ENCODE results near the gene MCAM. TPM values are rescaled to one million over a fixed set of nuclear protein-coding genes. Genes with fewer than 3 reads are reported as not detected.

Gene MCAM
- total RNA-seq, 2 donors from 2014 or later: 356 to 509 TPM

DNA sequence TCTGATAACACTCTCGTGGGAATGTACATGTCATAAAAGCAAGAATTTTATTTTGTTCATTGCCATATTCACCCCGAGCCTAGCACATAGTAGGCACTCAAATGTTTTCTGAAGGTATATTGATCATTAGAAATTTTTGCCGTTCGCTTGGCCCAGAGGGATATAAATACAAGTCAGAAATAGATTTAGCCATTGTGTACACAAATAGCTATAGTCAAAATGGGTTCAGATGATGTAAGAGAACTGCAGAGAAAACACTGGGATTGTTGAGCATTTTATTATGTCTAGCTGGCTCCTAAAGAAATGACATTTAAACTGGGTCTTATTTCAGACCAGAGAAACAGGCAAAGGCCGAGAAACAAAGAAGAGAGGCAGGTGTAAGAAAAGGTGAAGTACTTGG is 49.3 kb downstream of the MCAM start:
- Histone ChIP-seq H3K27ac (no peak overlapping the region), H3K9me3 (no peaks in the 10 kb centered on the region), H3K4me3 (no peak overlapping the region), H3K27me3 (no peaks in the 10 kb centered on the region), H3K36me3 (peaks cover 5% of the 10 kb centered on the region), H3K4me1 (peaks cover 0 to 17% of the 10 kb centered on the region in 2 donors)
- no peak for TF ChIP-seq CTCF (IDR thresholded peaks at IDR 0.05)
- DNase-seq (ENCODE audit: low spot score): no peak

- Histone ChIP-seq H3K4me1 (peaks cover 0 to 24% of the 10 kb centered on the region in 2 donors), H3K36me3 (no peaks in the 10 kb centered on the region), H3K27ac (no peak overlapping the region), H3K9me3 (no peaks in the 10 kb centered on the region), H3K27me3 (no peaks in the 10 kb centered on the region), H3K4me3 (no peak overlapping the region)
- no peak for TF ChIP-seq CTCF (IDR thresholded peaks at IDR 0.05)
- no peak for DNase-seq (ENCODE audit: low spot score)
Measured at GRCh38 chr11:119266517-119267255, 50.2 kb downstream of the MCAM start.

DNA sequence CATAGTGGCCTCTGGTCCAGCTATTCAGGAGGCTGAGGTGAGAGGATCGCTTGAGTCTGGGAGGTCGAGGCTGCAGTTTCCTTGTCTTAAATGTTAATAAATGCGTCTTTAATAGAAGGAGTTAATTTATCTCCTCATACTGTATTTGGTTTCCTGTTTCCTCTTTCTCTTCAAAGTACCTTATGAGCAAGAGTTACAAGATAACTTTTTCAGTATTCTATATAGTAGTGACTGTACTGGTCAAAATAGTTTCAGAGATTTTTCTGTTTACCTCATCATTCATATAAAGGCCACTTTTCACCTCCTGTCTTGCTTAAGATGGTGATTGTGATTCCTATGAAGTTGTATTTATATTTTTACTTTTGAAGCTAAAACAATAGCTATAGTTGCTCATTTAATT is 50.9 kb downstream of the MCAM start:
- no peak for TF ChIP-seq CTCF (IDR thresholded peaks at IDR 0.05)
- peaks cover 0 to 24% of the 10 kb centered on the region in 2 donors for H3K4me1 ChIP-seq
- H3K27ac ChIP-seq: no peak overlapping the region
- no peak overlapping the region for H3K4me3 ChIP-seq
- no peak for DNase-seq (ENCODE audit: low spot score)
- H3K27me3 ChIP-seq: no peaks in the 10 kb centered on the region
- no peaks in the 10 kb centered on the region for H3K36me3 ChIP-seq
- H3K9me3 ChIP-seq: no peaks in the 10 kb centered on the region

DNA sequence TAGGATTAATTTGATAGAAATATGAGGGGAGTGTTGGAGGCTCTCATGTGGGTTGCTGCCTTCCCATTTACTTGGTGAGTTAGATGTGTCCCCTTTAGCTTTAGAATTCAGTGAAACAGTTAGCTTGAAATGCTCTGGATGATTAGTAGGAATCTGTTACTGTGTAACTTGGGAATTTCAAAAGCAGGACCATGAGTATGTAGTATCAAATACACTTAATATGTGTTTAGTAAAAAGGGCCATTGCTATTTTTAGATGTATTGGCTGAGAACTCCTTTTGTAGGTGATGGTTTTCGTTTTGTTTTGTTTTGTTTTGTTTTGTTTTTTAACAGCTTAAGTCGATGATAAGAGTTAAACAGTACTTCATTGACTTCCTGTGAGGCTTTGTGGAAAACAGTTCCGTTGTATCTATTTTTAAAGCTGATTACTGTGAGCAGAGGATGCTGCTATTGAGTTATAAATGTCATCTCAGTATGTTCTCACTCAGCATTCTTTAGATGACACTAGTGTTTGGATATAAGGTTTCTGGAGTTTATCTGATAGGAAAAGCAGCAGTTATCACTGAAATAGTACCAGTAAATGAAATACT is 53.5 kb downstream of the MCAM start:
- DNase-seq (ENCODE audit: low spot score): no peak
- Histone ChIP-seq H3K4me1 (peaks cover 0 to 24% of the 10 kb centered on the region in 2 donors), H3K27me3 (no peaks in the 10 kb centered on the region), H3K9me3 (no peaks in the 10 kb centered on the region), H3K27ac (peak overlapping the region; percentile 58 to 72), H3K4me3 (no peak overlapping the region), H3K36me3 (no peaks in the 10 kb centered on the region)
- TF ChIP-seq CTCF (IDR thresholded peaks at IDR 0.05): no peak

GRCh38 chr11:119262668-119263351 is 54.1 kb downstream of the MCAM start:
- DNase-seq (ENCODE audit: low spot score): no peak
- Histone ChIP-seq H3K9me3 (no peaks in the 10 kb centered on the region), H3K4me1 (peaks cover 0 to 24% of the 10 kb centered on the region in 2 donors), H3K4me3 (no peak overlapping the region), H3K27ac (peak overlapping the region; percentile 58 to 72), H3K36me3 (no peaks in the 10 kb centered on the region), H3K27me3 (no peaks in the 10 kb centered on the region)
- TF ChIP-seq CTCF (IDR thresholded peaks at IDR 0.05): no peak

Data from right atrium auricular region (tissue), 2 donors.